Ishikawa (cell line): ENCODE measurements around the gene PRRT2.

Experiments
- CEBPB ChIP-seq: IDR thresholded peaks from 2 replicates; pipeline ENCODE4 v1.6.1; 2012
- CREB1 ChIP-seq: IDR thresholded peaks from 2 replicates; pipeline ENCODE4 v1.6.1; 2012; ENCODE audit warnings: low read depth
- EGR1 ChIP-seq: IDR thresholded peaks from 2 replicates; pipeline ENCODE4 v1.6.1; 2012
- EP300 ChIP-seq: IDR thresholded peaks from 2 replicates; pipeline ENCODE4 v1.6.1; 2012; ENCODE audit warnings: borderline replicate concordance
- FOXM1 ChIP-seq: IDR thresholded peaks from 2 replicates; pipeline ENCODE4 v1.6.1; 2012; ENCODE audit warnings: low read depth, borderline replicate concordance
- NFIC ChIP-seq: IDR thresholded peaks from 2 replicates; pipeline ENCODE4 v1.6.1; 2012
- RAD21 ChIP-seq: IDR thresholded peaks from 2 replicates; pipeline ENCODE4 v1.6.1; 2012; ENCODE audit warnings: low read depth
- TAF1 ChIP-seq: IDR thresholded peaks from 2 replicates; pipeline ENCODE4 v1.6.1; 2012; ENCODE audit warnings: low read depth, mild to moderate bottlenecking
- TCF12 ChIP-seq: IDR thresholded peaks from 2 replicates; pipeline ENCODE4 v1.6.1; 2012; ENCODE audit warnings: low read depth
- TEAD4 ChIP-seq: IDR thresholded peaks from 2 replicates; pipeline ENCODE4 v1.6.1; 2012
- YY1 ChIP-seq: IDR thresholded peaks from 2 replicates; pipeline ENCODE4 v1.6.1; 2012; ENCODE audit warnings: low read depth
- ZBTB7A ChIP-seq: IDR thresholded peaks from 2 replicates; pipeline ENCODE4 v1.6.1; 2012; ENCODE audit warnings: low read depth
- TF ChIP-seq, protein P1 (sequence below): IDR thresholded peaks from 2 replicates; pipeline ENCODE4 v1.6.1; 2012; ENCODE audit warnings: low read depth, mild to moderate bottlenecking
- TF ChIP-seq, protein P2 (sequence below): IDR thresholded peaks from 2 replicates; pipeline ENCODE4 v1.6.1; 2012
- TF ChIP-seq, protein P3 (sequence below): IDR thresholded peaks from 2 replicates; pipeline ENCODE4 v1.6.1; 2012

The PRRT2 gene

DNA sequence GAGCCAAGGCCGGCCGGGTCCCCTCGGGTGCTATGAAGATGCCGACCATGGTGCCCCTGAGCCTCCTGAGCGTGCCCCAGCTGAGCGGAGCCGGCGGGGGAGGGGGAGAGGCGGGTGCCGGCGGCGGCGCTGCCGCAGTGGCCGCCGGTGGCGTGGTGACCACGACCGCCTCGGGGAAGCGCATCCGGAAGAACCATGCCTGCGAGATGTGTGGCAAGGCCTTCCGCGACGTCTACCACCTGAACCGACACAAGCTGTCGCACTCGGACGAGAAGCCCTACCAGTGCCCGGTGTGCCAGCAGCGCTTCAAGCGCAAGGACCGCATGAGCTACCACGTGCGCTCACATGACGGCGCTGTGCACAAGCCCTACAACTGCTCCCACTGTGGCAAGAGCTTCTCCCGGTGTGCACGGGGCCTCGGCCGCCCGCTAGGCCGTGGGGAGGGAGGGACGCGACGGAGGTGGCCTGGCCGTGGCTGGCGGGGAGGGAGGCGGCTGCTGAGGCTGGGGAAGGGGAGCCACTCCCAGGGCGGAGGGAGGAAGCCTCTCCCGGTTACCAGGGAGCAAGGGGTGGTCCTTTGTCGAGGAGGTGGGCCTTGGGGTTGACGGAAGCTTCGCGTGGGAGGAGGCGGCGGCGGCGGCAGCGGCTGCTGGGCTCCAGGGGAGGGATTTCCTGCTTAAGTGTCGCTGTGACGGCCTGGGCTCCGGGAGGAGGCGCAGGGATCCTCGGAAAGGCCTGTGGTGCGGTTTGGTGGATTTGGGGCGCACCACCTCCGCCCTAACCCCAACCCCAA is 4.4 kb upstream of the PRRT2 start:
- TF ChIP-seq TAF1 (no peak), YY1 (no peak), EP300 (no peak), ZBTB7A (no peak), TEAD4 (no peak), RAD21 (peak; percentile 39; the same call in 1 of the 2 replicates), CREB1 (no peak), EGR1 (peak; percentile 83), TCF12 (peak; percentile 14; the same call in 1 of the 2 replicates), CEBPB (no peak), FOXM1 (no peak), NFIC (no peak)
- TF ChIP-seq, protein P1, sequence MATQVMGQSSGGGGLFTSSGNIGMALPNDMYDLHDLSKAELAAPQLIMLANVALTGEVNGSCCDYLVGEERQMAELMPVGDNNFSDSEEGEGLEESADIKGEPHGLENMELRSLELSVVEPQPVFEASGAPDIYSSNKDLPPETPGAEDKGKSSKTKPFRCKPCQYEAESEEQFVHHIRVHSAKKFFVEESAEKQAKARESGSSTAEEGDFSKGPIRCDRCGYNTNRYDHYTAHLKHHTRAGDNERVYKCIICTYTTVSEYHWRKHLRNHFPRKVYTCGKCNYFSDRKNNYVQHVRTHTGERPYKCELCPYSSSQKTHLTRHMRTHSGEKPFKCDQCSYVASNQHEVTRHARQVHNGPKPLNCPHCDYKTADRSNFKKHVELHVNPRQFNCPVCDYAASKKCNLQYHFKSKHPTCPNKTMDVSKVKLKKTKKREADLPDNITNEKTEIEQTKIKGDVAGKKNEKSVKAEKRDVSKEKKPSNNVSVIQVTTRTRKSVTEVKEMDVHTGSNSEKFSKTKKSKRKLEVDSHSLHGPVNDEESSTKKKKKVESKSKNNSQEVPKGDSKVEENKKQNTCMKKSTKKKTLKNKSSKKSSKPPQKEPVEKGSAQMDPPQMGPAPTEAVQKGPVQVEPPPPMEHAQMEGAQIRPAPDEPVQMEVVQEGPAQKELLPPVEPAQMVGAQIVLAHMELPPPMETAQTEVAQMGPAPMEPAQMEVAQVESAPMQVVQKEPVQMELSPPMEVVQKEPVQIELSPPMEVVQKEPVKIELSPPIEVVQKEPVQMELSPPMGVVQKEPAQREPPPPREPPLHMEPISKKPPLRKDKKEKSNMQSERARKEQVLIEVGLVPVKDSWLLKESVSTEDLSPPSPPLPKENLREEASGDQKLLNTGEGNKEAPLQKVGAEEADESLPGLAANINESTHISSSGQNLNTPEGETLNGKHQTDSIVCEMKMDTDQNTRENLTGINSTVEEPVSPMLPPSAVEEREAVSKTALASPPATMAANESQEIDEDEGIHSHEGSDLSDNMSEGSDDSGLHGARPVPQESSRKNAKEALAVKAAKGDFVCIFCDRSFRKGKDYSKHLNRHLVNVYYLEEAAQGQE: no peak
- TF ChIP-seq, protein P2, sequence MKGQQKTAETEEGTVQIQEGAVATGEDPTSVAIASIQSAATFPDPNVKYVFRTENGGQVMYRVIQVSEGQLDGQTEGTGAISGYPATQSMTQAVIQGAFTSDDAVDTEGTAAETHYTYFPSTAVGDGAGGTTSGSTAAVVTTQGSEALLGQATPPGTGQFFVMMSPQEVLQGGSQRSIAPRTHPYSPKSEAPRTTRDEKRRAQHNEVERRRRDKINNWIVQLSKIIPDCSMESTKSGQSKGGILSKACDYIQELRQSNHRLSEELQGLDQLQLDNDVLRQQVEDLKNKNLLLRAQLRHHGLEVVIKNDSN: peak; percentile 73
- TF ChIP-seq, protein P3, sequence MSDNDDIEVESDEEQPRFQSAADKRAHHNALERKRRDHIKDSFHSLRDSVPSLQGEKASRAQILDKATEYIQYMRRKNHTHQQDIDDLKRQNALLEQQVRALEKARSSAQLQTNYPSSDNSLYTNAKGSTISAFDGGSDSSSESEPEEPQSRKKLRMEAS: peak; percentile 99

DNA sequence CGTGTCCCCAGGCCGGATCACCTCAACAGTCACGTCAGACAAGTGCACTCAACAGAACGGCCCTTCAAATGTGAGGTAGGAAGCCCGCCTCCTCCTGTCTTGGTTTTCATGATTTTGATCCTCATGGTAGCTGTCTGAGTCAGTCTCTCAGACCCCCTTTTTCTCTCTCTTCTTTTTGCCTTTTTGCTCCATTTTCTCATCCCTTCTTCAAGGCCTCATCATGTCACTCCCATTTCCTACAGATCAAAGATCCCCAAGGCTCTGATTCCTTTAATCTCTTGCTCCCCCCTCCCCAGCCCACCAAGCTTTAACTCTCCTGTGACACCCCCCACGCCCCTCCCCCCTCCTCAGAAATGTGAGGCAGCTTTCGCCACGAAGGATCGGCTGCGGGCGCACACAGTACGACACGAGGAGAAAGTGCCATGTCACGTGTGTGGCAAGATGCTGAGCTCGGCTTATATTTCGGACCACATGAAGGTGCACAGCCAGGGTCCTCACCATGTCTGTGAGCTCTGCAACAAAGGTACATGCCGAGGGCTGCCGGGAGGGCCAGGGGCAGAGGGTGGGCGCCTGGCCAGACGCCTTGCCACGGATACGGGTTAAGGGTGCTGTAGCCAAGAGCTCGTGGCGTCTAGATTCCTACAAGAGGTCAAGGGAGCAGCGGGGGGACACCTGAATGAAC is 3.6 kb upstream of the PRRT2 start:
- TF ChIP-seq, protein P1: no peak
- TF ChIP-seq NFIC (no peak), TCF12 (no peak), TEAD4 (no peak), TAF1 (no peak), EGR1 (no peak; the same call in 1 of the 2 replicates), CREB1 (no peak), CEBPB (no peak), FOXM1 (no peak), ZBTB7A (no peak), EP300 (no peak), YY1 (no peak)
- TF ChIP-seq, protein P2: no peak

DNA sequence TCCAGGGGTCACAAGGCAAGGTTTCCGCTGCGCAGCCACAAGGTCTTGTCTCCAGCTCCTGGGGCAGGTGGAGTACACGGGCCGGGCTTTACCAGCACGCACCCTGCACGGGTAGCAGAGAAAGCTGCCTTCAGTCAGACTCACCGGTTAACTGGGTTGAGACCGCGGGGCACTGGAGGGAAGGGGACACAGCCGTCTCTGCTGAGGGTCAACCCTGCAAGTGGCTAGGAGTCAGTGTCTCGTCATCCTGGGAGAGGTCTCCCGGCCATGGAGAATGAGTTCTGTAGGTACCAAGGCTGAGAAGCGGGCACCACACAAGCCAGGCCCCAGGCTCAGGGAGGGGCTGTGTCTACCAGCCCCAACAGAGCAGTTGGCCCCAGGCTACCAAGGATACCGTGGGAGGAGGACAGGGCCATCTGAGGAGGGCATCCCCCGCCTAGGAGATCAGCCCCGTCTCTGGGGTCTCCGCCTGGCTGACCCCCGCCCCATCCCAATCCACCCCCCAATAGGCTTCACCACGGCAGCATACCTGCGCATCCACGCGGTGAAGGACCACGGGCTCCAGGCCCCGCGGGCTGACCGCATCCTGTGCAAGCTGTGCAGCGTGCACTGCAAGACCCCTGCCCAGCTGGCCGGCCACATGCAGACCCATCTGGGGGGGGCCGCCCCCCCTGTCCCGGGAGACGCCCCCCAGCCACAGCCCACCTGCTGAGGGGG is 2.8 kb upstream of the PRRT2 start:
- TF ChIP-seq ZBTB7A (no peak), TEAD4 (no peak), CEBPB (no peak), EGR1 (no peak), EP300 (no peak)

DNA sequence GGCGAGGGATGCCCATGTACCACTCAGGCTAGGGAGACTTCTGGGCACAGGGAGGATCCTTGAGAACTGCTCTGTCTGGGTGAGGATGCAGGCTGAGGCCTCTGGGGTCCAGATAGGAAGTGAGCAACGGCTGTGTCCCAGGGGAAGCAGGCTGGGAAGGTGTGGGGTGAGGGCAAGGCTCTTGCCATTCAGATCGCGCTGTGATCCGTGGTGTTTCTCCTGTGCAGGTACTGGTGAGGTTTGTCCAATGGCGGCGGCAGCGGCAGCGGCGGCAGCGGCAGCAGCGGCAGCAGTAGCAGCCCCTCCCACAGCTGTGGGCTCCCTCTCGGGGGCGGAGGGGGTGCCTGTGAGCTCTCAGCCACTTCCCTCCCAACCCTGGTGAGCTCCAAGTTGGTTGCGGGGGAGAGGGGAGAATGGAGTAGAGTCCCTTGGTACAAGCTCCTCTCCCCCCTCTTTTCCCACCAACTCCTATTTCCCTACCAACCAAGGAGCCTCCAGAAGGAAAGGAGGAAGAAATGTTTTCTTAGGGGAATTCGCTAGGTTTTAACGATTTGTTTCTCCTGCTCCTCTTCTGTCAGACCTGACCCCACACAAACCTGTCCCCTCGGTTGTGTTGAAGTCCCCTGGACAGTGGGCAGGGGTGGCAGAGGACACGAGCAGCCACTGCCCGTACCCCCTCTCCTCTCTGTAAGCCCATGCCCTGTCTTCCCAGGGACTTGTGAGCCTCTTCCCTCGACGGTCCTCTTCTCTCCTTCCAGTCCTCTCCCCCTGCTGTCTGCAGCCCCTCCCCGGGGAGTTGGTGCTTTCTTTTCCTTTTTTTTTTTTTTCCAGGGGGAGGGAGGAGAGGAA is 1.9 kb upstream of the PRRT2 start:
- TF ChIP-seq ZBTB7A: no peak
- TF ChIP-seq YY1: no peak
- TF ChIP-seq, protein P2: no peak
- TF ChIP-seq, protein P1: no peak
- no peak for TF ChIP-seq FOXM1
- TF ChIP-seq NFIC: no peak
- no peak for TF ChIP-seq TCF12
- no peak for TF ChIP-seq TEAD4
- no peak for TF ChIP-seq TAF1
- no peak for TF ChIP-seq CREB1
